UCSD-AML1 (cell line): ENCODE results near the gene TREML4.
"Not testable (repeated sequence)": the region's sequence is repeated elsewhere in the genome, so short reads cannot be mapped to it uniquely, and the experiment has no call there.

Experiments used
- DNase-seq: peaks from one replicate; lab custom pipeline; 2025; ENCODE audit not compliant: unreplicated experiment; lab: John Stamatoyannopoulos, UW

Gene TREML4

GRCh38 chr6:41228096-41228495 lies at the start of gene TREML4:
Gene TREML4 (plus strand): TSS chr6:41228349. CDS start chr6:41228428, 79 bp downstream.
- DNase-seq, result peak; percentile 56

GRCh38 chr6:41179163-41179562 lies 49.0 kb upstream of the TREML4 start:
- no peak for DNase-seq

GRCh38 chr6:41181566-41181965 lies 46.6 kb upstream of the TREML4 start:
- no peak for DNase-seq

GRCh38 chr6:41182069-41183034 lies 45.8 kb upstream of the TREML4 start:
- DNase-seq, result peak; percentile 52

- no peak for DNase-seq
Measured at GRCh38 chr6:41184761-41185160, 43.4 kb upstream of the TREML4 start.

- DNase-seq, result peak; percentile 57
Measured at GRCh38 chr6:41186031-41186562, 42.1 kb upstream of the TREML4 start.

- no peak for DNase-seq
Measured at GRCh38 chr6:41187924-41188886, 39.9 kb upstream of the TREML4 start.

GRCh38 chr6:41189046-41189445 lies 39.1 kb upstream of the TREML4 start:
- DNase-seq, result not testable (repeated sequence)

GRCh38 chr6:41189967-41190366 lies 38.2 kb upstream of the TREML4 start:
- DNase-seq, result no peak

- no peak for DNase-seq
Measured at GRCh38 chr6:41190791-41191190, 37.4 kb upstream of the TREML4 start.

- DNase-seq, result peak; percentile 44
Measured at GRCh38 chr6:41191569-41191968, 36.6 kb upstream of the TREML4 start.

- no peak for DNase-seq
Measured at GRCh38 chr6:41193171-41193734, 34.9 kb upstream of the TREML4 start.

GRCh38 chr6:41193884-41194283 lies 34.3 kb upstream of the TREML4 start:
- DNase-seq, result no peak

GRCh38 chr6:41194386-41194785 lies 33.8 kb upstream of the TREML4 start:
- no peak for DNase-seq

GRCh38 chr6:41197234-41197633 lies 30.9 kb upstream of the TREML4 start:
- DNase-seq, result no peak

- no peak for DNase-seq
Measured at GRCh38 chr6:41199552-41200246, 28.4 kb upstream of the TREML4 start.

GRCh38 chr6:41200296-41200900 lies 27.8 kb upstream of the TREML4 start:
- DNase-seq, result peak; percentile 87

- DNase-seq, result peak; percentile 83
Measured at GRCh38 chr6:41200901-41201763, 27.0 kb upstream of the TREML4 start, which contains the start of gene TREML2. Gene TREML2 (minus strand): TSS chr6:41201149. CDS start chr6:41201008, 141 bp downstream.

GRCh38 chr6:41201764-41202173 lies 26.4 kb upstream of the TREML4 start:
- DNase-seq, result peak; percentile 71
